ENCODE data around the gene MAPK11. TPM values are rescaled to one million over a fixed set of nuclear protein-coding genes. Genes with fewer than 3 reads are reported as not detected.

Gene MAPK11
- total RNA-seq, 4 donors from 2014 or later: 0.65 to 8.1 (median 2.9) TPM

- peak; percentile 45 to 94 for DNase-seq (ENCODE audit: low spot score in 2 of 2)
- H3K4me3 ChIP-seq (ENCODE audit: low read depth, poor library complexity, severe bottlenecking): no peak overlapping the region
- 15 to 46% methylated on average over 5 to 7 of the region's 11 CpGs for WGBS, 2 donors
- TF ChIP-seq POLR2A (IDR thresholded peaks at IDR 0.05): no peak
- TF ChIP-seq CTCF (IDR thresholded peaks at IDR 0.05): no peak
- intact Hi-C loops (cut with DNase I; ENCODE audit: low total_unique reads): no loop called here
Measured at GRCh38 chr22:50303848-50304527, 33.8 kb upstream of the MAPK11 start.

- WGBS, 2 donors: 57 to 63% methylated on average over 6 to 7 of the region's 7 CpGs
- H3K4me3 ChIP-seq (ENCODE audit: low read depth, poor library complexity, severe bottlenecking): no peak overlapping the region
- TF ChIP-seq POLR2A (IDR thresholded peaks at IDR 0.05) (no peak), CTCF (IDR thresholded peaks at IDR 0.05) (no peak)
- DNase-seq (ENCODE audit: low spot score in 2 of 2): no peak
- intact Hi-C loops (cut with DNase I; ENCODE audit: low total_unique reads): no loop called here
Measured at GRCh38 chr22:50303515-50303847, 33.3 kb upstream of the MAPK11 start.

DNA sequence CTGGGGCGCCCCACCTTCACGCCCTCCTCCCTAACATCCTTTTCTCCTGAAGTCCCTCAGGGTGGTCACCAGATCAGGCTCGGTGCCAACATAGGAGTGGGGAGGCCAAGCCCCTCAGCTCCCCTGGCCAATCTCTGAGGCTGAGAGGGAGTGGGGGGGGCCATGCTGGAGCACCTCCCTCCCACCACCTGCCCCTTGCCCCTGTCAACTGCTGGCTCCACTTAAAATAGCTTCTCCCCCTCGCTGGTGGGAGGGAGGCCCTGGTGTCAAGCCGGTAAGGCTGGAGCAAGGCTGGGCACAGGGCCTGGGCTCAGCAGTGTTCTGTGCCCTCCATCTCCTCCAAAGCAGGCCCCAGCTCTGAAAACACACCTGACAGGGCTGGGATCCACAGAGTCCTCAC is 32.4 kb upstream of the MAPK11 start:
- H3K4me3 ChIP-seq (ENCODE audit: low read depth, poor library complexity, severe bottlenecking): no peak overlapping the region
- WGBS, 2 donors: 64% methylated on average over 5 of the region's 5 CpGs; no CpG with 5 or more reads in 1 of the 2 donors
- TF ChIP-seq POLR2A (IDR thresholded peaks at IDR 0.05): no peak
- TF ChIP-seq CTCF (IDR thresholded peaks at IDR 0.05): no peak
- intact Hi-C loops (cut with DNase I; ENCODE audit: low total_unique reads): no loop called here
- DNase-seq (ENCODE audit: low spot score in 2 of 2): no peak

- TF ChIP-seq POLR2A (IDR thresholded peaks at IDR 0.05) (no peak), CTCF (IDR thresholded peaks at IDR 0.05) (no peak)
- no peak overlapping the region for H3K4me3 ChIP-seq (ENCODE audit: low read depth, poor library complexity, severe bottlenecking)
- intact Hi-C loops (cut with DNase I; ENCODE audit: low total_unique reads): no loop called here
- 26 to 32% methylated on average over 7 to 9 of the region's 9 CpGs for WGBS, 2 donors
- DNase-seq (ENCODE audit: low spot score in 2 of 2): no peak
Measured at GRCh38 chr22:50302041-50302541, 31.9 kb upstream of the MAPK11 start.

- DNase-seq (ENCODE audit: low spot score in 2 of 2): no peak
- WGBS, 2 donors: 22 to 42% methylated on average over 14 to 17 of the region's 17 CpGs
- no peak for TF ChIP-seq POLR2A (IDR thresholded peaks at IDR 0.05)
- no peak for TF ChIP-seq CTCF (IDR thresholded peaks at IDR 0.05)
- no peak overlapping the region for H3K4me3 ChIP-seq (ENCODE audit: low read depth, poor library complexity, severe bottlenecking)
- intact Hi-C loops (cut with DNase I; ENCODE audit: low total_unique reads): no loop called here
Measured at GRCh38 chr22:50301581-50301991, 31.4 kb upstream of the MAPK11 start.

Data from lower leg skin (tissue), 4 donors.